SU-DHL-6 (cell line): ENCODE measurements around the gene FANCI.

ENCODE experiments used
- H2AFZ ChIP-seq: fragments of 200-600 bp; sonication (generic); 2 replicates; pipeline ENCODE4 v1.6.1; 2014; ENCODE audit warnings: low read depth, mild to moderate bottlenecking, moderate library complexity, mixed read lengths, antibody characterized with exemption, low read length; ENCODE audit not compliant: severe bottlenecking
- H3F3A ChIP-seq: fragments of 200-600 bp; shearing (Covaris generic); 2 replicates; pipeline ENCODE4 v1.6.0; 2016; ENCODE audit warnings: antibody characterized with exemption, mild to moderate bottlenecking; ENCODE audit not compliant: insufficient read depth
- H3K27ac ChIP-seq: fragments of 200-600 bp; sonication (generic); 2 replicates; pipeline ENCODE4 v1.5.1; 2016; ENCODE audit warnings: low read depth, mild to moderate bottlenecking, low read length, moderate library complexity, mixed read lengths
- H3K27me3 ChIP-seq: fragments of 200-600 bp; sonication (generic), shearing (Covaris generic); 2 replicates; pipeline ENCODE4 v1.6.0; 2014; ENCODE audit warnings: mild to moderate bottlenecking, low read length
- H3K36me3 ChIP-seq: fragments of 200-600 bp; sonication (generic); 2 replicates; pipeline ENCODE4 v1.6.1; 2014; ENCODE audit warnings: mild to moderate bottlenecking, low read length, mixed read lengths
- H3K4me2 ChIP-seq: fragments of 300-600, 200-600 bp; shearing (Covaris generic), sonication (generic); 2 replicates; pipeline ENCODE4 v1.6.0; 2014; ENCODE audit warnings: low read length, low read depth, mild to moderate bottlenecking; ENCODE audit not compliant: poor library complexity, severe bottlenecking
- H3K4me3 ChIP-seq: fragments of 200-600 bp; sonication (generic); 2 replicates; pipeline ENCODE4 v1.5.1; 2014; ENCODE audit warnings: antibody characterized with exemption, low read length, mild to moderate bottlenecking, mixed read lengths; ENCODE audit not compliant: insufficient read depth, poor library complexity, severe bottlenecking
- H3K79me2 ChIP-seq: fragments of 200-600 bp; sonication (generic); 2 replicates; pipeline ENCODE4 v1.6.1; 2014; ENCODE audit warnings: mild to moderate bottlenecking, low read length, moderate library complexity; ENCODE audit not compliant: insufficient read depth
- H3K9ac ChIP-seq: fragments of 200-600 bp; sonication (generic); 2 replicates; pipeline ENCODE4 v1.7.0; 2014; ENCODE audit warnings: mild to moderate bottlenecking, low read length
- H3K9me2 ChIP-seq: fragments of 200-600 bp; sonication (generic); replicated peaks from 2 replicates; pipeline ENCODE4 v1.6.1; 2014; ENCODE audit warnings: low read length; ENCODE audit not compliant: insufficient read depth
- H3K9me3 ChIP-seq: fragments of 200-600 bp; sonication (generic); 2 replicates; pipeline ENCODE4 v1.6.1; 2014; ENCODE audit warnings: low read length, mixed read lengths; ENCODE audit not compliant: insufficient read depth
- H4K20me1 ChIP-seq: fragments of 200-600 bp; sonication (generic); 2 replicates; pipeline ENCODE4 v1.6.1; 2014; ENCODE audit warnings: low read depth, mild to moderate bottlenecking, antibody characterized with exemption, low read length, moderate library complexity, mixed read lengths
- CTCF ChIP-seq: fragments of 200-600 bp; sonication (generic); IDR thresholded peaks from one replicate; pipeline ENCODE4 v1.5.1; 2017; ENCODE audit warnings: antibody characterized with exemption, mild to moderate bottlenecking, low read length, moderate library complexity; ENCODE audit not compliant: insufficient read depth, poor library complexity, severe bottlenecking
- EZH2phosphoT487 ChIP-seq: fragments of 200-600 bp; sonication (generic), shearing (Covaris generic); conservative IDR thresholded peaks from 2 replicates; pipeline ENCODE4 v1.6.1; 2018; ENCODE audit warnings: mild to moderate bottlenecking, antibody characterized with exemption, low read length, moderate library complexity, mixed read lengths

The FANCI gene

GRCh38 chr15:89215627-89216026, 28.2 kb upstream of the FANCI start:
- no peaks in the 10 kb centered on the region for H3F3A ChIP-seq
- H4K20me1 ChIP-seq, result no peaks in the 10 kb centered on the region
- no peak overlapping the region for H3K4me3 ChIP-seq
- no peak overlapping the region for H3K9ac ChIP-seq
- TF ChIP-seq EZH2phosphoT487 (no peak), CTCF (no peak)
- no peaks in the 10 kb centered on the region for H3K9me2 ChIP-seq
- H3K27me3 ChIP-seq, result no peaks in the 10 kb centered on the region
- no peaks in the 10 kb centered on the region for H3K9me3 ChIP-seq
- no peaks in the 10 kb centered on the region for H3K36me3 ChIP-seq
- no peaks in the 10 kb centered on the region for H3K79me2 ChIP-seq
- no peak overlapping the region for H2AFZ ChIP-seq
- no peak overlapping the region for H3K27ac ChIP-seq
- H3K4me2 ChIP-seq, result no peak overlapping the region

DNA sequence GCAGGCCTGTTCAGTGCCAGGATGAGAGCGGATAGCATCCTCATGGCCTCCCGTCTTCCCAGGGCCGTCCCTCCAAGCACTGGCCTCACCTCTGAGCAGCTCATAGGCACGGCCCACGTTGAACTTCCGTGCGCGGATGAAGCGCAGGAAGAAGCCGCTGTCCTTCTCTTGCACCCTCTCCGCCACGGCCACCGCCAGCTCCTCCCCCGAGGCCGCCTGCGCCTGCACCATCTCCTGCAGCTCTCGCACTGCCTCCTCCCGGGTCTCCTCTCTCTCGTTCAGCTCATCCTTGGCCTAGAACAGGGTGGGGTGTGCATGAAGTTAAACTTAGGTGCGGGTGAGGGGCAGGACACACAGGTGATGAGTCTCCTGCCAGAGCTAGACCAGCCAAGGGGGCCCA, 26.7 kb upstream of the FANCI start:
- no peaks in the 10 kb centered on the region for H4K20me1 ChIP-seq

DNA sequence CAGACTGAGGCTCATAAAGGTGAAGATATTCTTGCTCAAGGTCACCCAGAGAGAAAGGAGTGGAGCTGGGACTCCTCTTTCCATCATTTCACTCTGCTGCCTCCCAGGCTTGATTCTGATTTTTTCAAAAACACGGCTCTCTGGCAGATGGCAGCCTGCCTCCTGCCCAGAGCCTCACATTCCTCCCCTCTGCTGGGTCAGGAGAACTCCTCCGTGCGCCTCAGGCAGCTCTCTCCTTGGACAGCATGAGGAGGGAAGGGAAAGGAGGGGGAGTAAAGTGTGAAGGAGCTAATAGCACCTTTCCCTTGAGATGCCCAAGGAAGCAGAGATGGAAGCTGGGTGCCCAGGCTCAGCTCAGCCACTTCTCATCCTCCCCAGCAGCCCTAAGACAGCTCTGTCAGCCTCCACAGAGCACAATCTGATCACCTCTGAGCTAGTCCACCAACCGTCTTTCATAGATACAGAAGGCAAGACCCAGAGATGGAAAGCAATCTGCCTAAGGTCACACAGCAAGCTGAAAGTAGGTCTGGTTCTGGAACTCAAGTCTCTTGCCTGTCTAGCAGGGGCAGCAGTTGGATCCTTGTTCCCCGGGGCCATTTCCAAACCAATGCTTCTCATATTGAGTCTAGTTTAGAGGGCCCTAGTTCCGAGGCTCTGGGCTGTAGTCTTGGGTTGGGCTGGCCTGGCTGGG, 25.9 kb upstream of the FANCI start:
- TF ChIP-seq EZH2phosphoT487 (no peak), CTCF (no peak)
- Histone ChIP-seq H4K20me1 (no peaks in the 10 kb centered on the region), H3K4me3 (no peak overlapping the region), H3K36me3 (no peaks in the 10 kb centered on the region), H3K4me2 (no peak overlapping the region), H3K27me3 (no peaks in the 10 kb centered on the region), H3K27ac (no peak overlapping the region), H3K9me3 (no peaks in the 10 kb centered on the region), H3K79me2 (no peaks in the 10 kb centered on the region), H3K9me2 (no peaks in the 10 kb centered on the region), H2AFZ (no peak overlapping the region), H3F3A (no peaks in the 10 kb centered on the region), H3K9ac (no peak overlapping the region)

More for the DNA sequence above, 26.7 kb upstream of the FANCI start:
- Histone ChIP-seq H3K36me3 (no peaks in the 10 kb centered on the region), H2AFZ (no peak overlapping the region), H3K27ac (no peak overlapping the region), H3K9ac (no peak overlapping the region), H3K4me2 (no peak overlapping the region), H3K9me2 (no peaks in the 10 kb centered on the region), H3K79me2 (no peaks in the 10 kb centered on the region), H3F3A (no peaks in the 10 kb centered on the region), H3K9me3 (no peaks in the 10 kb centered on the region), H3K4me3 (no peak overlapping the region), H3K27me3 (no peaks in the 10 kb centered on the region)
- no peak for TF ChIP-seq CTCF
- TF ChIP-seq EZH2phosphoT487, result no peak
